Measurements from ENCODE around the gene ANKRD10. TPM values are rescaled to one million over a fixed set of nuclear protein-coding genes. Genes with fewer than 3 reads are reported as not detected.

The ANKRD10 gene
- total and polyA plus RNA-seq, 2 of the 8 experiments (the other 6 are each of a cell fraction or from before 2014, with no cell fraction given), result 146 to 218 TPM

GRCh38 chr13:110831437-110832204 lies 83.2 kb downstream of the ANKRD10 start (continued):
- TF ChIP-seq BRCA1 (IDR thresholded peaks at IDR 0.05; ENCODE audit: low read depth, low read length) (no peak), SRF (IDR thresholded peaks at IDR 0.05; ENCODE audit: low read depth, low read length) (no peak), GABPA (IDR thresholded peaks at IDR 0.05; ENCODE audit: borderline replicate concordance, insufficient read depth, low read length) (no peak), ATF2 (IDR thresholded peaks at IDR 0.05; ENCODE audit: low read length) (no peak)

Measured in H1 (cell line).